ENCODE data around the gene SUN3. TPM values are rescaled to one million over a fixed set of nuclear protein-coding genes. Genes with fewer than 3 reads are reported as not detected.
A peak's percentile ranks its signal among the peaks of the same experiment; 100 is the strongest.
"Not testable (repeated sequence)": the region's sequence is repeated elsewhere in the genome, so short reads cannot be mapped to it uniquely, and the experiment has no call there.

Gene SUN3
- total RNA-seq, 1 experiment from 2014 or later = not detected

DNA sequence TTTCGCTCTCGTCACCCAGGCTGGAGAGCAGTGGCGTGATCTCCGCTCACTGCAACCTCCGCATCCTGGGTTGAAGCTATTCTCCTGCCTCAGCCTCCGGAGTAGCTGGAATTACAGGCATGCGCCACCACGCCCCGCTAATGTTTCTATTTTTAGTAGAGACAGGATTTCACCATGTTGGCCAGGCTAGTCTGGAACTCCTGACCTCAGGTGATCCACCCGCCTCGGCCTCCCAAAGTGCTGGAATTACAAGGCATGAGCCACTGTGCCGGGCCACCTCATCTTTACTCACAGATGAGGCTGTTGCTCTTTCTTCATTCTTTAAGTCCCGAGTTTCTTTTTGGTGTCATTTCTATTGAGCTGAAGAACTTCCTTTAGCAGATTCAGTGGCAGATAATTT lies 28.7 kb downstream of the SUN3 start:
- H3K9me3 ChIP-seq (ENCODE audit: low read length); H3K27ac ChIP-seq (ENCODE audit: low read length); H3K9ac ChIP-seq (ENCODE audit: low read length); H3K79me2 ChIP-seq (ENCODE audit: low read length); H3K27me3 ChIP-seq (ENCODE audit: low read length); H3K36me3 ChIP-seq (ENCODE audit: insufficient read depth, low read length); H3K4me3 ChIP-seq (ENCODE audit: low read length); H2AFZ ChIP-seq (ENCODE audit: low read length); H3K9me2 ChIP-seq (replicated peaks; ENCODE audit: insufficient read depth, low read length); H3K4me2 ChIP-seq (ENCODE audit: low read depth, low read length, poor library complexity, severe bottlenecking); H4K20me1 ChIP-seq (ENCODE audit: insufficient read depth, low read depth, low read length); DNase-seq: not testable (repeated sequence)
- H3K4me1 ChIP-seq (ENCODE audit: low read length) = peaks cover 23% of the 10 kb centered on the region

DNA sequence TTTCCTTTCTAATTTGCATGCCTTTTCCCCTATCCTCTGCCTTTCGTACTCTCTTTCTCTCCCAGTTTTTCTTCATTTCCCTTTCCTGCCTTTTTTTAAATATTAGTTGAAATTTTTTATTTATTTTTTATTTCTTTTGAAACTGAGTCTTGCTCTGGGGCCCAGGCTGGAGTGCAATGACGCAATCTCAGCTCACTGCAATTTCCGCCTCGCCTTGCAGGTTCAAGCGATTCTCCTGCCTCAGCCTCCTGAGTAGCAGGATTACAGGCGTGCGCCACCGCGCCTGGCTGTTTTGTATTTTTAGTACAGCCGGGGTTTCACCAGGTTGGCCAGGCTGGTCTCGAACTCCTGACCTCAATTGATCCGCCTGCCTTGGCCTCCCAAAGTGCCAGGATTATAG lies 29.5 kb downstream of the SUN3 start:
- peaks cover 16% of the 10 kb centered on the region for H3K4me1 ChIP-seq (ENCODE audit: low read length)
- H4K20me1 ChIP-seq (ENCODE audit: insufficient read depth, low read depth, low read length) = no peaks in the 10 kb centered on the region
- no peaks in the 10 kb centered on the region for H3K27me3 ChIP-seq (ENCODE audit: low read length)
- H3K9me2 ChIP-seq (replicated peaks; ENCODE audit: insufficient read depth, low read length) = no peaks in the 10 kb centered on the region
- no peaks in the 10 kb centered on the region for H3K79me2 ChIP-seq (ENCODE audit: low read length)
- H3K27ac ChIP-seq (ENCODE audit: low read length) = no peak overlapping the region
- no peaks in the 10 kb centered on the region for H3K36me3 ChIP-seq (ENCODE audit: insufficient read depth, low read length)
- H3K9me3 ChIP-seq (ENCODE audit: low read length) = no peaks in the 10 kb centered on the region
- DNase-seq = no peak
- H3K9ac ChIP-seq (ENCODE audit: low read length) = no peak overlapping the region
- H2AFZ ChIP-seq (ENCODE audit: low read length) = no peak overlapping the region
- no peak overlapping the region for H3K4me2 ChIP-seq (ENCODE audit: low read depth, low read length, poor library complexity, severe bottlenecking)
- H3K4me3 ChIP-seq (ENCODE audit: low read length) = no peak overlapping the region

DNA sequence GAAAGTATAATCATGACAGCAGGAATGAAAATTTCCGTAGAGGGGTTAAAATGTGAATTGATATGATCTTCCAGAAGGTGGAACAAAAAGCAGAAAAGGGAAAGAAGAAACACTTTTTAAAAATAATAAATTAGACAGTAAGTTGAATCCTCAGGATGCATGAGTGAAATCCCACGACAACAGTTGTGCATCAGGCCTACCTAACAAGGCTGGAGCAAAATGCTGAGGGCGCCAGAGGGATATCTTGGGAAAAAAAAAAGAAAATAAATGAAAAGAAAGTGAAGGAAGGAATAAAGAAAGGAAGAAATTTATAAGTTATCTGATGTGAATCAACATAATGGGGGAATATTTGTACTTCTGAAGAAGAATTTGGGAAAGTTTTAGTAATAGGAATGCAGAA lies 36.5 kb downstream of the SUN3 start:
- Histone ChIP-seq H3K9me2 (replicated peaks; ENCODE audit: insufficient read depth, low read length) (no peaks in the 10 kb centered on the region), H2AFZ (ENCODE audit: low read length) (peak overlapping the region; percentile 90)

DNA sequence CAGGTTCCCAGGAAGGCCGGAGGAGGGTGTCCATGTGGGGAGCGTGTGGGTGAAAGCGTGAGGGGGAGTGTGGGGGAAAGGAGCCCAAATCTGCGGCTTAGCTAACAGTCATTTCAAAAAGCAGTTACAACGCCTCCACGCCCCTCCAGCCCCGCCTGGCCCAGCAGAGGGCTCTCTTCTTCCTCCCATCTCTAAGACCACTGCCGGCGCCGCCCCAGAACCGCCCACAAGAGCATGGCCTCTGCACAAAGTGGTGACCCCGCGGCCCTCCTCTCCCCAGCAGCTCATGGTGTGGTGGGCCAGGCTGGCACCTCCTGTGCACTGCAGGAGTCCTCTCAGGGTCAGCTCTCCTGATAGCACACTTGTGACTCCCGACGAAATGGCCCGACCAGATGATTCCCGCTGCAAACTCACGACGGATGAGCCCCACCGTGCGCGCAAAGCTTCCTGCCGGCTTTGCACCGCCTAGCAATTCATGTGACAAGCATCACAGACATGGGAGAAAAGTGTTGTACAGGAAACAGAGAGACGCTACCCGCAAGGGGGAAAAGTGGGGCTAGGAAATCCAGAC lies 37.1 kb downstream of the SUN3 start:
- DNase-seq = peak; percentile 94
- no peaks in the 10 kb centered on the region for H3K79me2 ChIP-seq (ENCODE audit: low read length)
- H3K9me2 ChIP-seq (replicated peaks; ENCODE audit: insufficient read depth, low read length) = no peaks in the 10 kb centered on the region
- no peaks in the 10 kb centered on the region for H3K9me3 ChIP-seq (ENCODE audit: low read length)
- peaks cover 16% of the 10 kb centered on the region for H3K4me1 ChIP-seq (ENCODE audit: low read length)
- H3K9ac ChIP-seq (ENCODE audit: low read length) = peak overlapping the region; percentile 70
- H3K4me2 ChIP-seq (ENCODE audit: low read depth, low read length, poor library complexity, severe bottlenecking) = peak overlapping the region; percentile 80
- no peaks in the 10 kb centered on the region for H3K36me3 ChIP-seq (ENCODE audit: insufficient read depth, low read length)
- H3K27ac ChIP-seq (ENCODE audit: low read length) = peak overlapping the region; percentile 45
- no peaks in the 10 kb centered on the region for H3K27me3 ChIP-seq (ENCODE audit: low read length)
- peak overlapping the region; percentile 90 for H2AFZ ChIP-seq (ENCODE audit: low read length)
- no peaks in the 10 kb centered on the region for H4K20me1 ChIP-seq (ENCODE audit: insufficient read depth, low read depth, low read length)
- peak overlapping the region; percentile 70 for H3K4me3 ChIP-seq (ENCODE audit: low read length)

More for the DNA sequence above, 36.5 kb downstream of the SUN3 start:
- peak overlapping the region; percentile 70 for H3K4me3 ChIP-seq (ENCODE audit: low read length)
- no peaks in the 10 kb centered on the region for H3K79me2 ChIP-seq (ENCODE audit: low read length)
- H3K27me3 ChIP-seq (ENCODE audit: low read length) = no peaks in the 10 kb centered on the region
- peak overlapping the region; percentile 70 for H3K9ac ChIP-seq (ENCODE audit: low read length)
- peaks cover 16% of the 10 kb centered on the region for H3K4me1 ChIP-seq (ENCODE audit: low read length)
- no peak for DNase-seq
- no peaks in the 10 kb centered on the region for H4K20me1 ChIP-seq (ENCODE audit: insufficient read depth, low read depth, low read length)
- H3K4me2 ChIP-seq (ENCODE audit: low read depth, low read length, poor library complexity, severe bottlenecking) = peak overlapping the region; percentile 80
- peak overlapping the region; percentile 45 for H3K27ac ChIP-seq (ENCODE audit: low read length)
- no peaks in the 10 kb centered on the region for H3K36me3 ChIP-seq (ENCODE audit: insufficient read depth, low read length)
- no peaks in the 10 kb centered on the region for H3K9me3 ChIP-seq (ENCODE audit: low read length)

DNA sequence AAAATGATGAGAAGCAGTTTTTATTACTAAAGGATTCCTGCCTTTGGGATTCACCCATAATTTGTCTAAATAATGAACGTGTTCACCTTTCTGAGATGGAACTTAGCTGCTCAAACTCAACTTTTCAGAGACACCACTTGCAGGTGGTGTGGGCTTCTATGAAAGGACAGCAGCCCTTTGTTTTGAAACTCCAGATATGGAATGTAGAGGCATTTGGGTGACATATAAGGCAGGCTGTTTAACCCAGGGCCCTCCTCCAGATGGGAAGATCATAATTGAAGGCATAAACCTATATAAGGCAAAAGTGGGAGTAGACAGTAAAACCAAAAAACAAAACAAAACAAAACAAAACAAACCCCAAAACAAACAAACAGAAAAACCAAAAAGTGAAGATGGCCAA lies 37.6 kb downstream of the SUN3 start:
- no peaks in the 10 kb centered on the region for H3K9me3 ChIP-seq (ENCODE audit: low read length)
- peak overlapping the region; percentile 70 for H3K4me3 ChIP-seq (ENCODE audit: low read length)
- no peak for DNase-seq
- no peaks in the 10 kb centered on the region for H3K9me2 ChIP-seq (replicated peaks; ENCODE audit: insufficient read depth, low read length)
- no peak overlapping the region for H3K27ac ChIP-seq (ENCODE audit: low read length)
- H3K4me2 ChIP-seq (ENCODE audit: low read depth, low read length, poor library complexity, severe bottlenecking) = peak overlapping the region; percentile 80
- no peaks in the 10 kb centered on the region for H3K27me3 ChIP-seq (ENCODE audit: low read length)
- no peaks in the 10 kb centered on the region for H3K36me3 ChIP-seq (ENCODE audit: insufficient read depth, low read length)
- no peaks in the 10 kb centered on the region for H3K79me2 ChIP-seq (ENCODE audit: low read length)
- peaks cover 16% of the 10 kb centered on the region for H3K4me1 ChIP-seq (ENCODE audit: low read length)
- peak overlapping the region; percentile 90 for H2AFZ ChIP-seq (ENCODE audit: low read length)
- peak overlapping the region; percentile 70 for H3K9ac ChIP-seq (ENCODE audit: low read length)
- H4K20me1 ChIP-seq (ENCODE audit: insufficient read depth, low read depth, low read length) = no peaks in the 10 kb centered on the region

DNA sequence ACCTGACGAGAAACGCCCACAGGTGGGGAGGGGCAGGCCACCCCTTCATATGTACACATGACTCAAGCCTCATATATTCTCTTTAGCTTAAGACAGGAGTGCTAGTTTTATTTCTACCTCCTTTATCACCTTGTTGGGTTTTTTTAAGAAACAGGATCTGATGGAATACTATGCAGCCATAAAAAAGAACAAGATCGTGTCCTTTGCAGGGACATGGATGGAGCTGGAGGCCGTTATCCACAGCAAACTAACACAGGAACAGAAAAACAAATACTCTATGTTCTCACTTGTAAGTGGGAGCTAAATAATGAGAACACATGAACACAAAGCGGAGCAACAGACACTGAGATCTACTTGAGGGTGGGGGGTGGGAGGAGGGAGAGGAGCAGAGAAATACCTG lies 38.3 kb downstream of the SUN3 start:
- no peak overlapping the region for H3K4me3 ChIP-seq (ENCODE audit: low read length)
- H3K9me2 ChIP-seq (replicated peaks; ENCODE audit: insufficient read depth, low read length) = no peaks in the 10 kb centered on the region
- peaks cover 16% of the 10 kb centered on the region for H3K4me1 ChIP-seq (ENCODE audit: low read length)
- DNase-seq = no peak
- no peaks in the 10 kb centered on the region for H3K79me2 ChIP-seq (ENCODE audit: low read length)
- no peaks in the 10 kb centered on the region for H3K9me3 ChIP-seq (ENCODE audit: low read length)
- H3K4me2 ChIP-seq (ENCODE audit: low read depth, low read length, poor library complexity, severe bottlenecking) = no peak overlapping the region
- no peaks in the 10 kb centered on the region for H3K36me3 ChIP-seq (ENCODE audit: insufficient read depth, low read length)
- no peak overlapping the region for H3K27ac ChIP-seq (ENCODE audit: low read length)
- H4K20me1 ChIP-seq (ENCODE audit: insufficient read depth, low read depth, low read length) = no peaks in the 10 kb centered on the region
- H2AFZ ChIP-seq (ENCODE audit: low read length) = no peak overlapping the region
- H3K27me3 ChIP-seq (ENCODE audit: low read length) = no peaks in the 10 kb centered on the region
- no peak overlapping the region for H3K9ac ChIP-seq (ENCODE audit: low read length)

DNA sequence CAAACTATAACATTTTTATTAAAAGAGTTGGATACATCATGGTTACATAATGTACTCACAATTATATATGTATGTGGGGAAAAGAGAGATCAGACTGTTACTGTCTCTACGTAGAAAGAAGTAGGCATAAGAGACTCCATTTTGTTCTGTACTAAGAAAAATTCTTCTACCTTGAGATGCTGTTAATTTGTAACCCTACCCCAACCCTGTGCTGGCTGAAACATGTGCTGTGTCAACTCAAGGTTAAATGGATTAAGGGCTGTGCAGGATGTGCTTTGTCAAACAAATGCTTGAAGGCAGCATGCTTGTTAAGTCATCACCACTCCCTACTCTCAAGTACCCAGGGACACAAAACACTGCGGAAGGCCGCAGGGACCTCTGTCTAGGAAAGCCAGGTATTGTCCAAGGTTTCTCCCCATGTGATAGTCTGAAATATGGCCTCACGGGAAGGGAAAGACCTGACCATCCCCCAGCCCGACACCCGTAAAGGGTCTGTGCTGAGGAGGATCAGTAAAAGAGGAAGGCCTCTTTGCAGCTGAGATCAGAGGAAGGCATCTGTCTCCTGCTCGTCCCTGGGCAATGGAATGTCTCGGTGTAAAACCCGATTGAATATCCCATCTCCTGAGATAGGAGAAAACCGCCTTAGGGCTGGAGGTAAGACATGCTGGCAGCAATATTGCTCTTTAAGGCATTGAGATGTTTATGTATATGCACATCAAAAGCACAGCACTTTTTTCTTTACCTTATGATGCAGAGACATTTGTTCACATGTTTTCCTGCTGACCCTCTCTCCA lies 39.1 kb downstream of the SUN3 start:
- H3K9ac ChIP-seq (ENCODE audit: low read length); H3K27ac ChIP-seq (ENCODE audit: low read length); H2AFZ ChIP-seq (ENCODE audit: low read length); H3K36me3 ChIP-seq (ENCODE audit: insufficient read depth, low read length); H3K27me3 ChIP-seq (ENCODE audit: low read length); H4K20me1 ChIP-seq (ENCODE audit: insufficient read depth, low read depth, low read length); DNase-seq; H3K9me2 ChIP-seq (replicated peaks; ENCODE audit: insufficient read depth, low read length); H3K79me2 ChIP-seq (ENCODE audit: low read length); H3K4me3 ChIP-seq (ENCODE audit: low read length); H3K9me3 ChIP-seq (ENCODE audit: low read length); H3K4me2 ChIP-seq (ENCODE audit: low read depth, low read length, poor library complexity, severe bottlenecking): not testable (repeated sequence)
- peaks cover 16% of the 10 kb centered on the region for H3K4me1 ChIP-seq (ENCODE audit: low read length)

DNA sequence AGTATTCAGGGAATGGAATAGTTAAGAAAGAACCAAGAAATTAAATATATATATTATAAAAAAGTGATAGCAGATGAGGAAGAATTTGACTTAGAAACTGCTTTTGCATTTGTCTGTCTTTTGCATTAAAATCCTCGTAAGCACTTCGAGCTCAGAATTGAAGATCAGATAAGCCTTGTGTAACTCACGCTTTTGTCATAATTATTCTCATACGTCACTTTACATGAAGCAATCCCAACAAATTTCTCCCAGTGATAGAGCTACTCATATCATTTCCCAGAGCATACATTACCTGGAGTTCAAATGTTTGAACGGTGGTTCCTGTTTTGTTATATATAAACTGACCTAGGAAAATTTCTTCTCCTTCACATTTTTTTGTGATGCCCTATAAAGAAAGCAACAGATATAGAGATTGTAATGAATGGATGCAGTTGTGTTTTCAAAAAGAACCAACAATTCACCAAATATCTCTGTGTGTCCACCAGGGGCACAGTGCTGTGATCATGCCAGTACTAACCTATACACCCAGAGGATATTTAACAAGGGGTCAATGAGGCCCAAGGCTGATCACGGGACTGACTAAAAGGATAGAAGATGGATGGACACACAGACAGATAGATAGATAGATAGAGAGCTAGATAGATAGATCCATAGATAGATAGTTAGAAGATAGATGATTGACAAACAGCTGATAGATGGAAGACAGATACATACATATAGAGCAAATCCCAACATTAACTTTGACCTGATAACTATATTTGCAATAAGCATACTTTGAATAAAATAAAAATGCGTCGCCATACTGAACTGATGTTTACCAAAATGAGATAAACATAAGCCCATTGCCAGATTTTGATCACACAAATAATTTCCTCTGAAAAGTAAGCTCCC lies 40.2 kb downstream of the SUN3 start:
- peak; percentile 57 for DNase-seq

More for the DNA sequence above, 40.2 kb downstream of the SUN3 start:
- Histone ChIP-seq H3K79me2 (ENCODE audit: low read length) (no peaks in the 10 kb centered on the region), H3K27me3 (ENCODE audit: low read length) (no peaks in the 10 kb centered on the region), H4K20me1 (ENCODE audit: insufficient read depth, low read depth, low read length) (no peaks in the 10 kb centered on the region), H3K4me2 (ENCODE audit: low read depth, low read length, poor library complexity, severe bottlenecking) (no peak overlapping the region), H3K9me2 (replicated peaks; ENCODE audit: insufficient read depth, low read length) (no peaks in the 10 kb centered on the region), H3K9me3 (ENCODE audit: low read length) (no peaks in the 10 kb centered on the region), H3K4me1 (ENCODE audit: low read length) (peaks cover 16% of the 10 kb centered on the region), H3K4me3 (ENCODE audit: low read length) (no peak overlapping the region), H3K27ac (ENCODE audit: low read length) (no peak overlapping the region), H3K9ac (ENCODE audit: low read length) (no peak overlapping the region), H3K36me3 (ENCODE audit: insufficient read depth, low read length) (no peaks in the 10 kb centered on the region), H2AFZ (ENCODE audit: low read length) (peak overlapping the region; percentile 42; the same call in 1 of the 2 replicates)
